ENCODE results near the gene VPS33B.

VPS33B gene

GRCh38 chr15:90982135-90982534 is 40.3 kb downstream of the VPS33B start:
- DNase-seq = no peak

GRCh38 chr15:90981681-90982080 is 40.7 kb downstream of the VPS33B start:
- DNase-seq = no peak

- DNase-seq = no peak
Observed at GRCh38 chr15:90979582-90979981, 42.8 kb downstream of the VPS33B start.

GRCh38 chr15:90974216-90974615 is 48.2 kb downstream of the VPS33B start:
- DNase-seq = no peak

- DNase-seq = no peak
Observed at GRCh38 chr15:90972133-90972532, 50.3 kb downstream of the VPS33B start.

- DNase-seq = no peak
Observed at GRCh38 chr15:90970274-90970673, 52.1 kb downstream of the VPS33B start.

GRCh38 chr15:90968434-90968833 is 54.0 kb downstream of the VPS33B start:
- no peak for DNase-seq

- DNase-seq = no peak
Observed at GRCh38 chr15:90967206-90967605, 55.2 kb downstream of the VPS33B start.

GRCh38 chr15:90966262-90966661 is 56.1 kb downstream of the VPS33B start:
- no peak for DNase-seq

GRCh38 chr15:90962021-90962420 is 60.4 kb downstream of the VPS33B start:
- no peak for DNase-seq

GRCh38 chr15:90960298-90961091 is 61.9 kb downstream of the VPS33B start:
- peak in 10 of 58 donors; percentile 16 to 47 (median 40) for DNase-seq

GRCh38 chr15:90959894-90960293 is 62.5 kb downstream of the VPS33B start:
- DNase-seq = peak in 54 of 58 donors; percentile 5 to 89 (median 60)

- no peak for DNase-seq
Observed at GRCh38 chr15:90959028-90959595, 63.3 kb downstream of the VPS33B start.

GRCh38 chr15:90957791-90958190 is 64.6 kb downstream of the VPS33B start:
- DNase-seq = peak in 4 of 58 donors; percentile 39 to 52 (median 48)

GRCh38 chr15:90957031-90957790 is 65.2 kb downstream of the VPS33B start:
- DNase-seq = peak in 25 of 58 donors; percentile 6 to 77 (median 40)

GRCh38 chr15:90956274-90957030 is 65.9 kb downstream of the VPS33B start:
- DNase-seq = peak in 54 of 58 donors; percentile 7 to 79 (median 56)

- no peak for DNase-seq
Observed at GRCh38 chr15:90955624-90956273, 66.6 kb downstream of the VPS33B start.

GRCh38 chr15:90954712-90955623 is 67.4 kb downstream of the VPS33B start, which contains the start of gene RCCD1:
TSS of gene RCCD1 (plus strand) at chr15:90954884. CDS start at chr15:90956735, 1,851 bp downstream.
- peak; percentile 50 to 96 (median 90) for DNase-seq

GRCh38 chr15:90953947-90954711 is 68.3 kb downstream of the VPS33B start:
- no peak for DNase-seq
